Astrocyte (in vitro differentiated cells and primary cell): Measurements from ENCODE around the gene ATP8B4. TPM values are rescaled to one million over a fixed set of nuclear protein-coding genes. Genes with fewer than 3 reads are reported as not detected.

Experiments used
- DNase-seq: peaks from one replicate; pipeline ENCODE4 v3.0.0-alpha.2; 2010; ENCODE audit warnings: low read depth
- FAIRE-seq: peaks from 2 replicates; lab custom pipeline; 2011; peaks lifted over from hg19 to GRCh38; lab: Jason Lieb, UNC
- H2AFZ ChIP-seq: 2 replicates; pipeline ENCODE4 v1.6.0; 2012; ENCODE audit warnings: low read depth, low read length, inconsistent platforms
- H3K27ac ChIP-seq: 2 replicates; pipeline ENCODE4 v1.5.1; 2011; ENCODE audit warnings: low read depth, low read length, inconsistent platforms
- H3K27me3 ChIP-seq: 2 replicates; pipeline ENCODE4 v1.6.0; 2011; ENCODE audit warnings: low read length, inconsistent platforms; ENCODE audit not compliant: insufficient read depth
- H3K36me3 ChIP-seq: 2 replicates; pipeline ENCODE4 v1.5.1; 2011; ENCODE audit warnings: low read length, inconsistent platforms; ENCODE audit not compliant: insufficient read depth
- H3K4me1 ChIP-seq: 2 replicates; pipeline ENCODE4 v1.5.1; 2011; ENCODE audit warnings: low read length, inconsistent platforms; ENCODE audit not compliant: insufficient read depth
- H3K4me2 ChIP-seq: 2 replicates; pipeline ENCODE4 v1.6.0; 2012; ENCODE audit warnings: low read length, inconsistent platforms
- H3K4me3 ChIP-seq: 2 replicates; pipeline ENCODE4 v1.5.1; 2011; ENCODE audit warnings: low read depth, mild to moderate bottlenecking, low read length, inconsistent platforms; ENCODE audit not compliant: insufficient read depth
- H3K79me2 ChIP-seq: 2 replicates; pipeline ENCODE4 v1.6.0; 2012; ENCODE audit warnings: mild to moderate bottlenecking, low read length, inconsistent platforms; ENCODE audit not compliant: insufficient read depth
- H3K9ac ChIP-seq: 2 replicates; pipeline ENCODE4 v1.6.0; 2012; ENCODE audit warnings: mild to moderate bottlenecking, low read length, inconsistent platforms
- H3K9me3 ChIP-seq: 2 replicates; pipeline ENCODE4 v1.5.1; 2012; ENCODE audit warnings: low read depth, mild to moderate bottlenecking, low read length, inconsistent platforms; ENCODE audit not compliant: insufficient read depth
- H4K20me1 ChIP-seq: 2 replicates; pipeline ENCODE4 v1.6.0; 2012; ENCODE audit warnings: low read length, inconsistent platforms; ENCODE audit not compliant: insufficient read depth
- H3K27ac Mint-ChIP-seq: one replicate; pipeline ENCODE4 v1.8.0; 2021; ENCODE audit warnings: mild to moderate bottlenecking, mixed read lengths; ENCODE audit not compliant: unreplicated experiment
- H3K27me3 Mint-ChIP-seq: one replicate; pipeline ENCODE4 v1.8.0; 2021; ENCODE audit warnings: low read depth, mixed read lengths; ENCODE audit not compliant: unreplicated experiment
- H3K36me3 Mint-ChIP-seq: one replicate; pipeline ENCODE4 v1.8.0; 2021; ENCODE audit warnings: low read depth, mixed read lengths; ENCODE audit not compliant: unreplicated experiment
- H3K4me1 Mint-ChIP-seq: one replicate; pipeline ENCODE4 v1.8.0; 2021; ENCODE audit warnings: low read depth, mixed read lengths; ENCODE audit not compliant: unreplicated experiment
- H3K4me3 Mint-ChIP-seq: one replicate; pipeline ENCODE4 v1.8.0; 2021; ENCODE audit warnings: mild to moderate bottlenecking, moderate library complexity, mixed read lengths; ENCODE audit not compliant: unreplicated experiment
- H3K9me3 Mint-ChIP-seq: one replicate; pipeline ENCODE4 v1.8.0; 2021; ENCODE audit warnings: mild to moderate bottlenecking, mixed read lengths; ENCODE audit not compliant: unreplicated experiment
- CTCF ChIP-seq: IDR thresholded peaks from 2 replicates; pipeline ENCODE4 v1.5.1; 2011; ENCODE audit warnings: low read depth, mild to moderate bottlenecking, inconsistent platforms, low read length, moderate library complexity; ENCODE audit not compliant: insufficient read depth
- EZH2 ChIP-seq: IDR thresholded peaks from 2 replicates; pipeline ENCODE4 v1.6.1; 2012; ENCODE audit warnings: mild to moderate bottlenecking, low read length, inconsistent platforms; ENCODE audit not compliant: insufficient read depth
- total RNA-seq: library from RNA; stranded (reverse); gene quantifications from 2 replicates; pipeline ENCODE4 v1.2.1, GENCODE V29; 2021

ATP8B4 gene
- total RNA-seq, 1 donor from 2014 or later: 0.23 TPM

DNA sequence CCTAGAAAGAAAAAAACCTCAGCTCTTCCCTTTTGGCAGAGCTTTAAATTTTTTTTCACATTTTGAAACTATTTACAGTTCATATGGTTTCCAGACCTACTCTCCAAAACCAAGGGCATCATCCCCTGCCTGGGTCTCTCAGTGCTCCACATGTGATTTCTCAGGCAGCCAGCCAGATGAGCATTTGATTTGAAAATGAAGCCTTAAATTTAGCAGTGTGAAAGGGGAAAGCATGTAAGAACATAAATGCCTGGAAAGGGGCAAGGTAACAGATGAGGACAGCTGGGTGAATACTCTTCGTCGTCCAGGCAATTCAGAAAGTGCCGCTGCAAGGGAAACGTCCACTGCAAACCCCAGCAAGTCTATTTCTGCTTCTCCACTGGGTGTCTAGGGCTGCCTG is 94.8 kb downstream of the ATP8B4 start:
- H3K79me2 ChIP-seq: no peaks in the 10 kb centered on the region
- Mint-ChIP-seq H3K27me3 (peaks cover 4% of the 10 kb centered on the region), H3K27ac (no peak overlapping the region), H3K4me3 (no peak overlapping the region), H3K4me1 (no peaks in the 10 kb centered on the region), H3K9me3 (no peaks in the 10 kb centered on the region), H3K36me3 (no peaks in the 10 kb centered on the region)
- no peak overlapping the region for H3K4me3 ChIP-seq
- DNase-seq: no peak
- no peaks in the 10 kb centered on the region for H3K4me1 ChIP-seq
- no peaks in the 10 kb centered on the region for H4K20me1 ChIP-seq
- no peak for TF ChIP-seq CTCF
- no peak for TF ChIP-seq EZH2
- H3K4me2 ChIP-seq: no peak overlapping the region
- no peaks in the 10 kb centered on the region for H3K27me3 ChIP-seq
- H3K27ac ChIP-seq: no peak overlapping the region
- no peak overlapping the region for H2AFZ ChIP-seq
- no peaks in the 10 kb centered on the region for H3K9me3 ChIP-seq
- no peaks in the 10 kb centered on the region for H3K36me3 ChIP-seq
- FAIRE-seq: no peak
- no peak overlapping the region for H3K9ac ChIP-seq

GRCh38 chr15:50018491-50018890 is 100.5 kb downstream of the ATP8B4 start:
- Mint-ChIP-seq H3K4me3 (no peak overlapping the region), H3K27ac (no peak overlapping the region), H3K4me1 (no peaks in the 10 kb centered on the region), H3K36me3 (no peaks in the 10 kb centered on the region), H3K9me3 (no peaks in the 10 kb centered on the region), H3K27me3 (peaks cover 3% of the 10 kb centered on the region)
- TF ChIP-seq EZH2: no peak
- no peak for TF ChIP-seq CTCF
- H3K9ac ChIP-seq: no peak overlapping the region
- H3K4me3 ChIP-seq: no peak overlapping the region
- DNase-seq: no peak
- no peak overlapping the region for H3K4me2 ChIP-seq
- no peaks in the 10 kb centered on the region for H3K79me2 ChIP-seq
- no peaks in the 10 kb centered on the region for H3K27me3 ChIP-seq
- no peaks in the 10 kb centered on the region for H4K20me1 ChIP-seq
- H3K36me3 ChIP-seq: no peaks in the 10 kb centered on the region
- no peak overlapping the region for H3K27ac ChIP-seq
- no peak for FAIRE-seq
- H3K9me3 ChIP-seq: no peaks in the 10 kb centered on the region
- no peaks in the 10 kb centered on the region for H3K4me1 ChIP-seq
- no peak overlapping the region for H2AFZ ChIP-seq

- Histone ChIP-seq H3K27ac (no peak overlapping the region), H3K9ac (no peak overlapping the region), H4K20me1 (no peaks in the 10 kb centered on the region), H3K4me3 (no peak overlapping the region), H3K9me3 (no peaks in the 10 kb centered on the region), H3K27me3 (no peaks in the 10 kb centered on the region), H2AFZ (no peak overlapping the region), H3K36me3 (no peaks in the 10 kb centered on the region), H3K4me1 (no peaks in the 10 kb centered on the region), H3K4me2 (no peak overlapping the region), H3K79me2 (no peaks in the 10 kb centered on the region)
- H3K9me3 Mint-ChIP-seq: no peaks in the 10 kb centered on the region
- H3K27me3 Mint-ChIP-seq: peaks cover 3% of the 10 kb centered on the region
- FAIRE-seq: no peak
- no peak overlapping the region for H3K4me3 Mint-ChIP-seq
- H3K4me1 Mint-ChIP-seq: no peaks in the 10 kb centered on the region
- H3K27ac Mint-ChIP-seq: no peak overlapping the region
- H3K36me3 Mint-ChIP-seq: no peaks in the 10 kb centered on the region
- no peak for TF ChIP-seq CTCF
- TF ChIP-seq EZH2: no peak
- DNase-seq: peak; percentile 47
Observed at GRCh38 chr15:50017522-50017921, 101.5 kb downstream of the ATP8B4 start.
